CD4-positive, alpha-beta T cell treated with Interleukin-1 beta for 1 hour (primary cell): Measurements from ENCODE around the gene NXPH1.
"Not testable (repeated sequence)": the region's sequence is repeated elsewhere in the genome, so short reads cannot be mapped to it uniquely, and the experiment has no call there.

Source experiments
- DNase-seq, 2 donors: peaks; one replicate each; pipeline ENCODE4 v3.0.0-alpha.2; 2020 to 2022

Gene NXPH1

GRCh38 chr7:8612584-8612983, 179.2 kb downstream of the NXPH1 start:
- no peak for DNase-seq

- DNase-seq: no peak
Measured at GRCh38 chr7:8613191-8613590, 179.8 kb downstream of the NXPH1 start.

GRCh38 chr7:8615019-8615418, 181.6 kb downstream of the NXPH1 start:
- DNase-seq: no peak

- DNase-seq: no peak
Measured at GRCh38 chr7:8618441-8619070, 185.1 kb downstream of the NXPH1 start.

- DNase-seq: no peak
Measured at GRCh38 chr7:8620169-8620568, 186.8 kb downstream of the NXPH1 start.

GRCh38 chr7:8625612-8626011, 192.2 kb downstream of the NXPH1 start:
- no peak for DNase-seq

- DNase-seq: no peak
Measured at GRCh38 chr7:8627325-8627724, 193.9 kb downstream of the NXPH1 start.

- no peak for DNase-seq
Measured at GRCh38 chr7:8628656-8629055, 195.2 kb downstream of the NXPH1 start.

- no peak for DNase-seq
Measured at GRCh38 chr7:8629504-8629903, 196.1 kb downstream of the NXPH1 start.

- DNase-seq: no peak
Measured at GRCh38 chr7:8637322-8637721, 203.9 kb downstream of the NXPH1 start.

- no peak for DNase-seq
Measured at GRCh38 chr7:8638076-8638475, 204.7 kb downstream of the NXPH1 start.

- no peak for DNase-seq
Measured at GRCh38 chr7:8639668-8640067, 206.3 kb downstream of the NXPH1 start.

- DNase-seq: no peak
Measured at GRCh38 chr7:8640671-8641070, 207.3 kb downstream of the NXPH1 start.

GRCh38 chr7:8668627-8669500, 235.5 kb downstream of the NXPH1 start:
- DNase-seq: no peak

- DNase-seq: no peak
Measured at GRCh38 chr7:8669501-8669851, 236.1 kb downstream of the NXPH1 start.

- DNase-seq: no peak
Measured at GRCh38 chr7:8684426-8684825, 251.0 kb downstream of the NXPH1 start.

- DNase-seq: no peak
Measured at GRCh38 chr7:8699875-8700624, 266.6 kb downstream of the NXPH1 start.

GRCh38 chr7:8702807-8703206, 269.4 kb downstream of the NXPH1 start:
- DNase-seq: no peak

- DNase-seq: no peak
Measured at GRCh38 chr7:8710124-8710523, 276.7 kb downstream of the NXPH1 start.

- no peak for DNase-seq
Measured at GRCh38 chr7:8714791-8715190, 281.4 kb downstream of the NXPH1 start.

GRCh38 chr7:8719102-8719501, 285.7 kb downstream of the NXPH1 start:
- DNase-seq: no peak

- DNase-seq: no peak
Measured at GRCh38 chr7:8724080-8724718, 290.8 kb downstream of the NXPH1 start.

GRCh38 chr7:8731756-8732155, 298.3 kb downstream of the NXPH1 start:
- DNase-seq: not testable (repeated sequence)
